DMS153 treated with DMSO at 0.1 percent for 48 hours (cell line): ENCODE measurements around the gene MTA1.

Experiments
- DNase-seq: peaks from one replicate; lab custom pipeline; 2025; ENCODE audit not compliant: unreplicated experiment; lab: John Stamatoyannopoulos, UW

The MTA1 gene

GRCh38 chr14:105485739-105486162 is 66.1 kb downstream of the MTA1 start:
- no peak for DNase-seq

GRCh38 chr14:105486163-105486973 is 66.7 kb downstream of the MTA1 start, which contains the start of gene CRIP1:
CRIP1 (plus strand) TSS chr14:105486886; CDS start chr14:105487260, 374 bp downstream.
- no peak for DNase-seq

- no peak for DNase-seq
These were observed 67.4 kb downstream of the MTA1 start for GRCh38 chr14:105486974-105487448.

- no peak for DNase-seq
These were observed 67.9 kb downstream of the MTA1 start for GRCh38 chr14:105487449-105487985.

GRCh38 chr14:105487986-105488777 is 68.6 kb downstream of the MTA1 start:
- no peak for DNase-seq

DNA sequence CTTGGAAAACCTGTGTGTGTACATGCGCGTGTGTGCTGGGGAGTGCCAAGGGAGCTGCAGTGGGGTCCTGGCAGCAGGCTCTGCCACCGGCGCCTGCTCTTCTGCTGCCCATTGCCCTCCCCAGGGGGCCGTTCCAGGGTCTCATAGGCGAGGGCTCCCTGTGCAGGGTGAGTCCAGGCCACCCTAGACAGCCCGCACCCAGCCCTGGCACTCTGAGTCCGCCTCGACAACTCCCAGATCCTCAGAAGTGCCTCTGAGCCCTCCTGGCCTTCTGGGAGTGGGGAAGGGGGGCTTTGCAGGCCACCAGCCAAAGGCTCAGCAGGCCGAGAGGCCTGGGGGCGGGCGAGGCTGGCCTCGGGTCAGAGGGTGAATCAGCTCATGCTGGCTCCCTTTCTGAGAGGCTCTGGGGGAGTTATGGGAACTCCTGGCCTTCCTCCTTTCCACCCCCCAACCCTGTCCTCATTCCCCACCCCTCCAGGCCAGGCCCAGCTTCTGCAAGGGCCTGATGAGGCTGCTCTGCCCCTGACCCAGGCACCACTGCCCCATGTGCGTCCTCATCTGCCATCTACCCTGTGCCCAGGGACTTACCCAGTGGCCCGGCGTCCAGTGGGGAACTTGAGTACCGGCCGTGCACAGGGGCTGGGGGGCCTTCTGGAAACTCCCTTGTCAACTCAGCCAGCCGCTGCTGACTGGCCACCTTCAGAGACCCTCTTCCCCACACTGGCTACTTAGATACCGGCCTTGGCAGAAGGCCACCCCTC is 69.3 kb downstream of the MTA1 start:
- DNase-seq = no peak

DNA sequence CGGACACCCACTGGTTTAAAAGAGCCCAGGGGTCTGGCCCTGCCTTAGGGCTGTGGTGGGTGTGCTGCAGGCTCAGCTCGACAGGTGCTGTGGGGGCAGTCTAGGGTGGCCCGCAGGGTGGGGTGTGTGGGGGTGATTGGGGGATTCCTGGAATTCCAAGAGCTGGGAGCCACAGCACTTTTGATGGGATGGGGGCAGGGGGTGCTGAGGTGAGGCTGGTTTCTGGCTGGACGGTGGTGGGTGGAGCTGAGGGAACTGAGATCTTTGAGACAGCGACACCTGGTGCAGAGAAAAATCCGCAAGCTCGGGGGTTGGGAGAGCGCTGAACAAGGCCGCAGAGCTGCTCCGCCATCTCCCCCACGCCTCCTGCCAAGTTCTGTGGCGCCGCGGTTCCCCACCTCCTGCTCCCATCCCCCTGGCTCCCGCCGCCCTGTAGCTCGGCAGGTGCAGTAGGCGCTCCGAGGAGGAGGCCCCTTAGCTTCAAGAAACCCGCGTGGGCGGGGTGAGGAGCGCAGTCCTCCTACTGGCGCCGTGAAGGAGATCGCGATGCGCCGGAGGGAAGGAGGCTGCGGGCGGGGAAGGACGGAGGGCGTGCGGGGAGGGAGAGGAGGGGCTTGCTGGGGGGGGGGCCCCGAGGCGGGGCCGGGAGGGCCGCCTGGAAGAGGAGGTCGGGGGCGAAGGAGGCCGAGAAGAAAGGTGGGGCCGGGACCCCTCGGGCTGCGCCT is 70.1 kb downstream of the MTA1 start:
- no peak for DNase-seq

GRCh38 chr14:105490267-105490571 is 70.6 kb downstream of the MTA1 start:
- no peak for DNase-seq

- peak; percentile 86 for DNase-seq
These were observed 71.1 kb downstream of the MTA1 start, which contains the start of gene TEDC1 for GRCh38 chr14:105490572-105491365. TEDC1 (plus strand) TSS chr14:105491246; CDS start chr14:105491376, 130 bp downstream.

DNA sequence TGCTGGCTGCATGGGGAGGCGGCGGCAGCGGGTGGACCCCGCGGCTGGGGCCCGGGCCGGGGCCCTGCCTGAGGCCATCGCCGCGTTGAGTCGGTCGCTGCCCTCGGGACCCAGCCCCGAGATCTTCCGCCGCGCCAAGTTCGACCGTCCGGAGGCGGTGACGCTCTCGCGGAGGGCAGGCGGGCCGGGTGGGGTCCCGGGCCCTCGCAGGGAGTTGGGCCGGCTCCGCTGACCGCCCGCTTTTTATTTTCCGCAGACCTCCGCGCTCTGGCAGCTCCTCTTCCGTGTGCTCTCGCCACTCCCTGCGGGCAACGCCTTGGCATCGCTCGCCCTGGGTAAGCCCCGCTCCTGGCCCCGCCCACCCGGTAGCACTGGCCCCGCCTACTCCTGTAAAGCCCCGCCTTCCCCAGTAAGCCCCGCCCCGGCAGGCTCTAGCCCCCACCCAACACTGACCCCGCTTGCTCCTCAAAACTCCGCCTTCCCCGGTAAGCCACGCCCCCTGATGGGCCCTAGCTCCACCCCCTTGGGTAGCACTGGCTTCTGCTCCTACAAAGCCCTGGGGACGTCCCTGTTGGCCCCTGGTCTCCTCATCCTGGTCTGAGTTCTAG is 71.8 kb downstream of the MTA1 start:
- DNase-seq = peak; percentile 20

GRCh38 chr14:105492031-105492970 is 72.7 kb downstream of the MTA1 start:
- no peak for DNase-seq

DNA sequence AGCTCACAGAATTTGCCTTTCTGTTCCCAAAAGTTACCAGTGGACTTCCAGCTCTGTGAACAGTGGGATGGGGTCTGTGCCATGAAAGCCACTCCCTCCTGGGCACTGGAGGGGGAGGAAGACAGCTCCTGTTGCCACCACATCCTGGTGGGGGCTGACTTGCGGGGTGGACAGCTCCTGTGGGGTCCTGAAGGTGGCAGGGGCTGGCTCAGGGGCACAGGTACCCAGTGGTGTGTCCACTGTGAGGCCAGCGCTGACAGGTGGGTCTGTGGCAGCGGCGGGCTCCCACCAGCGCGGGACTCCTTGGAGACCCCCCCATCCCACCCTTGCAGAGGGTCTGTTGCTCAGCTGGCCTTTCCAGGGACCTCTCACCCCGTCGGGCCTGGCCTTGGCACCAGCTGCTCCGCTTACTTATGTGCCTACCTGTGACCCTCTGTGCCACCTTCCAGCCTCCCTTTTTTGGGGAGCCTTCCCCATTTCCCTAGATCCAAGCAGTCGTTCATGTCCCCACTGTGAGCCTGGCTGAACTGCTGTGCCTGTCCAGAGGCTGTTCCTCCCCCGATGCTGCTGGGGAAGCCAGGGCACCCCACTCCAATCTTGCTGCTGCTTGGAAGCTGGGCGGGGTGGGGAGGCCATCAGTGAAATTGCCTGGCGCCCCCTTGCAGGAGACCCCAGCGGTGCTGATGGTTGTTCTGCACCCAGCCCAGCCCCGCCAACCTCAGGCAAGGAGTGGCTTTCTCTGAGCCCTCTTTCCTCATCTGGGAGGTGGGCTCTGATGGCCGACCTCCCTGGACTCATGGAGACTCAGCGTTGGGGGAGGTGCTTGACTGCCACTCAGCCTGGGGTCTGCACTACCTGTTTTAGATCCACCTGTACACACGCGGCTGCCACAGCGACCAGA is 73.6 kb downstream of the MTA1 start:
- no peak for DNase-seq

DNA sequence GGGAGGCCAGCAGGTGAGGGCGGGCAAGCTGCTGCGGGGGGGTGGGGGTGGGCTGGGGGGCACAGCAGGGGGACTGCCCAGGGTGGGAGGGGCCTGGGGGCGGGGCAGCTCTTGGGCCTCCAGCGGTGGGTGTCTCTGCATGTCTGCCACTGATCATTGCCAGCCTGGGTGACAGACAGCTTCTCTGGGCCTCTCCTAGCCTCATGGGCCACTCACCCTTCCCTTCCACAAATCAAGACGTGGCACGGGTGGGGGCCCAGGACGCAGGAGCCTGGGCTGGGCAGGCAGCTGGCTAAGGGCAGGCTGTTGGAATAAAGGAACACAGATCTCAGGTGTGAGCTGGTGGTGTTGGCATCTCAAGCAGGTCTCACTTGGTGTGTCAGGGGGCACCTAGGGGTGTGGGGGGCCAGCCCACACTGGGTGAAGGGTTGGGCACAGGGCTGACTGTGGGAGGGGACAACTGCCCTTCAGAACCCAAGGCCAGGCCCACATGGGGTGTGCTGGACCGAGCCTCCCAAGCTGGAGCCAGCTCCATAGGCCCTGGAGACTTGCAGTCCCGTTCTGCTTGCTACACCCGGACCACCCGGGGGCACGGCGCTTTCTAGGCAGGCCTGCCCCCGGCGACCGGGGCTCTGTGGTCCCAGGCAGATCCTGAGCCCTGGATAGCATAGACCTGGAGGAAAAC is 74.4 kb downstream of the MTA1 start:
- no peak for DNase-seq

DNA sequence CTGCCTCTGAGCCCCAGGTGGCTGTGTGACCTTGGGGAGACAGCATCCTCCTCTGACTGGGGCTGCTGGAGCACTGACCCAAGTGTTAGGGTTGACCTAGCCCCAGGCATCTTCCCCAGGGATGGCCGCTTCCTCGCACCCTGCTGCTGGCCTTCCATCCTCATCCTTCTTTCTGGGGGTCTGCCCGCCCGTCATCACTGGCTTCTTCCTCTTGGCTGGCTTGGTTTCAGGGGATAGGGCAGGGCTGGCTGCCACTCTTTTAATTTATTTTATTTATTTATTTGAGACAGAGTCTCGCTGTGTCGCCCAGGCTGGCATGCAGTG is 74.9 kb downstream of the MTA1 start:
- no peak for DNase-seq

GRCh38 chr14:105495101-105495989 is 75.7 kb downstream of the MTA1 start:
- no peak for DNase-seq
